ENCODE measurements around the gene ARID1B.

The ARID1B gene

GRCh38 chr6:156839591-156840001, 62.4 kb downstream of the ARID1B start:
- H3K4me1 ChIP-seq (ENCODE audit: control insufficient read depth in 1 of 2, insufficient read depth in 2 of 2, low read length in 2 of 2): peaks cover 8% of the 10 kb centered on the region in 2 donors
- H3K4me3 ChIP-seq (ENCODE audit: low read depth in 1 of 2, low read length in 2 of 2): no peak overlapping the region
- H3K9me3 ChIP-seq (ENCODE audit: control insufficient read depth in 1 of 2, low read length in 2 of 2): no peaks in the 10 kb centered on the region
- H3K9ac ChIP-seq (ENCODE audit: low read depth in 1 of 2, low read length in 2 of 2): no peak overlapping the region
- no peaks in the 10 kb centered on the region for H3K27me3 ChIP-seq (ENCODE audit: control insufficient read depth in 1 of 2, insufficient read depth in 2 of 2, low read length in 2 of 2)
- no peaks in the 10 kb centered on the region for H3K36me3 ChIP-seq (ENCODE audit: control insufficient read depth in 1 of 2, insufficient read depth in 2 of 2, low read length in 2 of 2)
- H3K27ac ChIP-seq (ENCODE audit: low read depth, low read length): no peak overlapping the region

- no peaks in the 10 kb centered on the region for H3K27me3 ChIP-seq (ENCODE audit: control insufficient read depth in 1 of 2, insufficient read depth in 2 of 2, low read length in 2 of 2)
- no peaks in the 10 kb centered on the region for H3K9me3 ChIP-seq (ENCODE audit: control insufficient read depth in 1 of 2, low read length in 2 of 2)
- no peak overlapping the region for H3K4me3 ChIP-seq (ENCODE audit: low read depth in 1 of 2, low read length in 2 of 2)
- peaks cover 9 to 10% of the 10 kb centered on the region in 2 donors for H3K4me1 ChIP-seq (ENCODE audit: control insufficient read depth in 1 of 2, insufficient read depth in 2 of 2, low read length in 2 of 2)
- no peak overlapping the region for H3K9ac ChIP-seq (ENCODE audit: low read depth in 1 of 2, low read length in 2 of 2)
- no peaks in the 10 kb centered on the region for H3K36me3 ChIP-seq (ENCODE audit: control insufficient read depth in 1 of 2, insufficient read depth in 2 of 2, low read length in 2 of 2)
- H3K27ac ChIP-seq (ENCODE audit: low read depth, low read length): no peak overlapping the region
These were observed 63.0 kb downstream of the ARID1B start for GRCh38 chr6:156840136-156840535.

GRCh38 chr6:156840606-156841005, 63.4 kb downstream of the ARID1B start:
- no peaks in the 10 kb centered on the region for H3K36me3 ChIP-seq (ENCODE audit: control insufficient read depth in 1 of 2, insufficient read depth in 2 of 2, low read length in 2 of 2)
- no peak overlapping the region for H3K9ac ChIP-seq (ENCODE audit: low read depth in 1 of 2, low read length in 2 of 2)
- H3K27ac ChIP-seq (ENCODE audit: low read depth, low read length): no peak overlapping the region
- H3K4me3 ChIP-seq (ENCODE audit: low read depth in 1 of 2, low read length in 2 of 2): no peak overlapping the region
- H3K9me3 ChIP-seq (ENCODE audit: control insufficient read depth in 1 of 2, low read length in 2 of 2): no peaks in the 10 kb centered on the region
- no peaks in the 10 kb centered on the region for H3K27me3 ChIP-seq (ENCODE audit: control insufficient read depth in 1 of 2, insufficient read depth in 2 of 2, low read length in 2 of 2)
- peaks cover 13 to 14% of the 10 kb centered on the region in 2 donors for H3K4me1 ChIP-seq (ENCODE audit: control insufficient read depth in 1 of 2, insufficient read depth in 2 of 2, low read length in 2 of 2)

GRCh38 chr6:156841508-156841907, 64.3 kb downstream of the ARID1B start:
- no peak overlapping the region for H3K27ac ChIP-seq (ENCODE audit: low read depth, low read length)
- H3K27me3 ChIP-seq (ENCODE audit: control insufficient read depth in 1 of 2, insufficient read depth in 2 of 2, low read length in 2 of 2): no peaks in the 10 kb centered on the region
- H3K4me3 ChIP-seq (ENCODE audit: low read depth in 1 of 2, low read length in 2 of 2): no peak overlapping the region
- peaks cover 14 to 15% of the 10 kb centered on the region in 2 donors for H3K4me1 ChIP-seq (ENCODE audit: control insufficient read depth in 1 of 2, insufficient read depth in 2 of 2, low read length in 2 of 2)
- H3K36me3 ChIP-seq (ENCODE audit: control insufficient read depth in 1 of 2, insufficient read depth in 2 of 2, low read length in 2 of 2): no peaks in the 10 kb centered on the region
- no peak overlapping the region for H3K9ac ChIP-seq (ENCODE audit: low read depth in 1 of 2, low read length in 2 of 2)
- H3K9me3 ChIP-seq (ENCODE audit: control insufficient read depth in 1 of 2, low read length in 2 of 2): no peaks in the 10 kb centered on the region

GRCh38 chr6:156842598-156843250, 65.5 kb downstream of the ARID1B start:
- Histone ChIP-seq H3K27me3 (ENCODE audit: control insufficient read depth in 1 of 2, insufficient read depth in 2 of 2, low read length in 2 of 2) (no peaks in the 10 kb centered on the region), H3K9ac (ENCODE audit: low read depth in 1 of 2, low read length in 2 of 2) (no peak overlapping the region), H3K9me3 (ENCODE audit: control insufficient read depth in 1 of 2, low read length in 2 of 2) (no peaks in the 10 kb centered on the region), H3K36me3 (ENCODE audit: control insufficient read depth in 1 of 2, insufficient read depth in 2 of 2, low read length in 2 of 2) (no peaks in the 10 kb centered on the region), H3K4me3 (ENCODE audit: low read depth in 1 of 2, low read length in 2 of 2) (no peak overlapping the region), H3K4me1 (ENCODE audit: control insufficient read depth in 1 of 2, insufficient read depth in 2 of 2, low read length in 2 of 2) (peaks cover 14 to 19% of the 10 kb centered on the region in 2 donors), H3K27ac (ENCODE audit: low read depth, low read length) (no peak overlapping the region)

GRCh38 chr6:156844089-156844488, 66.9 kb downstream of the ARID1B start:
- no peaks in the 10 kb centered on the region for H3K9me3 ChIP-seq (ENCODE audit: control insufficient read depth in 1 of 2, low read length in 2 of 2)
- no peak overlapping the region for H3K4me3 ChIP-seq (ENCODE audit: low read depth in 1 of 2, low read length in 2 of 2)
- H3K9ac ChIP-seq (ENCODE audit: low read depth in 1 of 2, low read length in 2 of 2): no peak overlapping the region
- no peak overlapping the region for H3K27ac ChIP-seq (ENCODE audit: low read depth, low read length)
- H3K27me3 ChIP-seq (ENCODE audit: control insufficient read depth in 1 of 2, insufficient read depth in 2 of 2, low read length in 2 of 2): no peaks in the 10 kb centered on the region
- no peaks in the 10 kb centered on the region for H3K36me3 ChIP-seq (ENCODE audit: control insufficient read depth in 1 of 2, insufficient read depth in 2 of 2, low read length in 2 of 2)
- peaks cover 25 to 28% of the 10 kb centered on the region in 2 donors for H3K4me1 ChIP-seq (ENCODE audit: control insufficient read depth in 1 of 2, insufficient read depth in 2 of 2, low read length in 2 of 2)

GRCh38 chr6:156845454-156846155, 68.4 kb downstream of the ARID1B start:
- Histone ChIP-seq H3K27ac (ENCODE audit: low read depth, low read length) (no peak overlapping the region), H3K4me3 (ENCODE audit: low read depth in 1 of 2, low read length in 2 of 2) (no peak overlapping the region)

GRCh38 chr6:156846845-156847599, 69.8 kb downstream of the ARID1B start:
- no peak overlapping the region for H3K9ac ChIP-seq (ENCODE audit: low read depth in 1 of 2, low read length in 2 of 2)
- peaks cover 23 to 25% of the 10 kb centered on the region in 2 donors for H3K4me1 ChIP-seq (ENCODE audit: control insufficient read depth in 1 of 2, insufficient read depth in 2 of 2, low read length in 2 of 2)
- H3K9me3 ChIP-seq (ENCODE audit: control insufficient read depth in 1 of 2, low read length in 2 of 2): no peaks in the 10 kb centered on the region
- no peaks in the 10 kb centered on the region for H3K27me3 ChIP-seq (ENCODE audit: control insufficient read depth in 1 of 2, insufficient read depth in 2 of 2, low read length in 2 of 2)
- no peaks in the 10 kb centered on the region for H3K36me3 ChIP-seq (ENCODE audit: control insufficient read depth in 1 of 2, insufficient read depth in 2 of 2, low read length in 2 of 2)
- H3K27ac ChIP-seq (ENCODE audit: low read depth, low read length): no peak overlapping the region
- H3K4me3 ChIP-seq (ENCODE audit: low read depth in 1 of 2, low read length in 2 of 2): no peak overlapping the region

More at GRCh38 chr6:156845454-156846155, 68.4 kb downstream of the ARID1B start:
- no peaks in the 10 kb centered on the region for H3K27me3 ChIP-seq (ENCODE audit: control insufficient read depth in 1 of 2, insufficient read depth in 2 of 2, low read length in 2 of 2)
- no peak overlapping the region for H3K9ac ChIP-seq (ENCODE audit: low read depth in 1 of 2, low read length in 2 of 2)
- H3K36me3 ChIP-seq (ENCODE audit: control insufficient read depth in 1 of 2, insufficient read depth in 2 of 2, low read length in 2 of 2): no peaks in the 10 kb centered on the region
- peaks cover 22 to 25% of the 10 kb centered on the region in 2 donors for H3K4me1 ChIP-seq (ENCODE audit: control insufficient read depth in 1 of 2, insufficient read depth in 2 of 2, low read length in 2 of 2)
- H3K9me3 ChIP-seq (ENCODE audit: control insufficient read depth in 1 of 2, low read length in 2 of 2): no peaks in the 10 kb centered on the region

GRCh38 chr6:156848123-156848522, 70.9 kb downstream of the ARID1B start:
- Histone ChIP-seq H3K4me3 (ENCODE audit: low read depth in 1 of 2, low read length in 2 of 2) (no peak overlapping the region), H3K36me3 (ENCODE audit: control insufficient read depth in 1 of 2, insufficient read depth in 2 of 2, low read length in 2 of 2) (no peaks in the 10 kb centered on the region), H3K27ac (ENCODE audit: low read depth, low read length) (no peak overlapping the region), H3K9ac (ENCODE audit: low read depth in 1 of 2, low read length in 2 of 2) (no peak overlapping the region), H3K27me3 (ENCODE audit: control insufficient read depth in 1 of 2, insufficient read depth in 2 of 2, low read length in 2 of 2) (no peaks in the 10 kb centered on the region), H3K9me3 (ENCODE audit: control insufficient read depth in 1 of 2, low read length in 2 of 2) (no peaks in the 10 kb centered on the region), H3K4me1 (ENCODE audit: control insufficient read depth in 1 of 2, insufficient read depth in 2 of 2, low read length in 2 of 2) (peaks cover 20 to 30% of the 10 kb centered on the region in 2 donors)

GRCh38 chr6:156848533-156848932, 71.4 kb downstream of the ARID1B start:
- no peaks in the 10 kb centered on the region for H3K9me3 ChIP-seq (ENCODE audit: control insufficient read depth in 1 of 2, low read length in 2 of 2)
- peak overlapping the region; percentile 35 for H3K27ac ChIP-seq (ENCODE audit: low read depth, low read length)
- H3K4me3 ChIP-seq (ENCODE audit: low read depth in 1 of 2, low read length in 2 of 2): no peak overlapping the region
- no peaks in the 10 kb centered on the region for H3K27me3 ChIP-seq (ENCODE audit: control insufficient read depth in 1 of 2, insufficient read depth in 2 of 2, low read length in 2 of 2)
- no peaks in the 10 kb centered on the region for H3K36me3 ChIP-seq (ENCODE audit: control insufficient read depth in 1 of 2, insufficient read depth in 2 of 2, low read length in 2 of 2)
- peaks cover 20 to 30% of the 10 kb centered on the region in 2 donors for H3K4me1 ChIP-seq (ENCODE audit: control insufficient read depth in 1 of 2, insufficient read depth in 2 of 2, low read length in 2 of 2)
- H3K9ac ChIP-seq (ENCODE audit: low read depth in 1 of 2, low read length in 2 of 2): no peak overlapping the region
